ENCODE measurements around the gene PLA1A. TPM values are rescaled to one million over a fixed set of nuclear protein-coding genes. Genes with fewer than 3 reads are reported as not detected.
"Not testable (repeated sequence)": the region's sequence is repeated elsewhere in the genome, so short reads cannot be mapped to it uniquely, and the experiment has no call there.

PLA1A gene
- total and polyA plus RNA-seq, 2 experiments from 2014 or later: not detected

DNA sequence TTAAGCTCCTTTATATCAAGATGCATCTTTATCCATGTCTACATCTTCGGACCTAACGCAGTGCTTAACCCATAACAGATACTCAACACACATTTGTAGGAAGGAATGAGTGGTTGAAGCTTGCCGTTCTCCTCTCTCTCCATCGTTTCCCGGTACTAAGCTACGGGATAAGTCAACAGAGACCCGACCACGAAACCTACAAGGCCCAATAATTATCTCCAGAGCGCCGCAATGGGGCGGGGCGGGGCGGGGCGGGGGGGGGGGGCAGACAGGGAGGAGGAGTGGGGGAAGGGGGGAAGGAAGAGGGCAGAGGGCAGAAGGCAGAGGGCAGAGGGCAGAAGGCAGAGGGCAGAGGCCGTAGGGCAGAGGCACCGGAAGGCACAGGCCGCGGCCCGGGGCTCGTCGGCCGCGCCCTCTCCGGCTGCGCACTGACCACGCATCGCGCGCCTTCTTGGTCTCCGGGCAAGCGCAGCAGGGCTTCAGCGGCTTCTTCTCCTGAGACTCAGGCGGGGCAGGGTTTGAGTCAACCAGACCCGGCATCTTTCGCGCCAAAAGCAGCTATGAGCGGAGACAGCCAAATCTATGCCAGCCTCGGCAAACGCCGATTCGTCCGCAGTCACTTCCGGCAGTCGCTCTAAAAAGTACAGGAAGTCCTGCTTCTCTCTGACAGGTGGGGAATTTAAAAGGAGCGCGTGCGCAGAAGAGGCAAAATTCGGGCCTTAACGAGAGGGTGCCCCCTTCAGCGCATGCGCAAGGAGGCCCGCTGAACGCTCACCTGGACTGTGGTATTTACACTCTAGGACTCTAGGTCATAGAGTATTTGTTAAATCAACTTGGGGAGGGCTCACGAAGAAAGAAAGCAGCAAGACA lies 79.3 kb downstream of the PLA1A start, which contains the start of gene COX17:
Gene COX17 (minus strand): TSS at position 636 of the 870 bp plus-strand sequence. CDS start 96 bp downstream, at position 540.
- WGBS, 2 experiments (ENCODE audit: low coverage in 1 of 2, low lambda C conversion rate in 2 of 2, missing lambda C conversion rate in 2 of 2): 1% methylated on average over 47 to 53 of the region's 54 CpGs
- H4K20me1 ChIP-seq (ENCODE audit: insufficient read depth): no peaks in the 10 kb centered on the region
- no peaks in the 10 kb centered on the region for H3F3A ChIP-seq (ENCODE audit: insufficient read depth)
- H3K4me3 ChIP-seq: peak within 1 kb of the TSS; percentile 80
- in situ Hi-C loops (cut with MboI): loop anchor here (25.0 kb wide), 1 partner anchor 790 kb away; no protein-coding TSS in a partner anchor
- H3K9me2 ChIP-seq (ENCODE audit: insufficient read depth): no peaks in the 10 kb centered on the region
- peak within 1 kb of the TSS; percentile 79 for H3K9ac ChIP-seq
- H3K4me2 ChIP-seq (ENCODE audit: unreplicated experiment): peak within 1 kb of the TSS; percentile 93
- H3K9me3 ChIP-seq (ENCODE audit: low read depth): no peaks in the 10 kb centered on the region
- TF ChIP-seq EZH2 (IDR thresholded peaks at IDR 0.05; ENCODE audit: insufficient read depth, poor library complexity, severe bottlenecking) (no peak), EZH2phosphoT487 (IDR thresholded peaks at IDR 0.05; ENCODE audit: insufficient read depth, low read depth) (no peak)
- peak within 1 kb of the TSS; percentile 94 for H2AFZ ChIP-seq
- peak within 1 kb of the TSS; percentile 37 for H3K27ac ChIP-seq
- DNase-seq: peak; percentile 96
- H3K4me1 ChIP-seq (ENCODE audit: insufficient read depth): peaks cover 14% of the 10 kb centered on the region
- no peaks in the 10 kb centered on the region for H3K27me3 ChIP-seq (replicated peaks; ENCODE audit: insufficient read depth)
- H3K36me3 ChIP-seq (ENCODE audit: low read depth): no peaks in the 10 kb centered on the region
- H3K79me2 ChIP-seq (ENCODE audit: insufficient read depth): peaks cover 19% of the 10 kb centered on the region

- peaks cover 19% of the 10 kb centered on the region for H3K79me2 ChIP-seq (ENCODE audit: insufficient read depth)
- H3K9ac ChIP-seq: peak overlapping the region; percentile 79
- H3K36me3 ChIP-seq (ENCODE audit: low read depth): no peaks in the 10 kb centered on the region
- WGBS, 2 experiments (ENCODE audit: low coverage in 1 of 2, low lambda C conversion rate in 2 of 2, missing lambda C conversion rate in 2 of 2): 15 to 18% methylated on average over 6 of the region's 6 CpGs
- peak overlapping the region; percentile 93 for H3K4me2 ChIP-seq (ENCODE audit: unreplicated experiment)
- DNase-seq: no peak
- H3K9me3 ChIP-seq (ENCODE audit: low read depth): no peaks in the 10 kb centered on the region
- H3K4me1 ChIP-seq (ENCODE audit: insufficient read depth): peaks cover 14% of the 10 kb centered on the region
- H3K27ac ChIP-seq: 0 out of 2 replicates have a peak overlapping the region, but pooled peaks have one; percentile 23
- H3K4me3 ChIP-seq: peak overlapping the region; percentile 80
- in situ Hi-C loops (cut with MboI): loop anchor here (25.0 kb wide), 1 partner anchor 790 kb away; no protein-coding TSS in a partner anchor
- TF ChIP-seq EZH2 (IDR thresholded peaks at IDR 0.05; ENCODE audit: insufficient read depth, poor library complexity, severe bottlenecking) (no peak), EZH2phosphoT487 (IDR thresholded peaks at IDR 0.05; ENCODE audit: insufficient read depth, low read depth) (no peak)
- H3K27me3 ChIP-seq (replicated peaks; ENCODE audit: insufficient read depth): no peaks in the 10 kb centered on the region
- H3K9me2 ChIP-seq (ENCODE audit: insufficient read depth): no peaks in the 10 kb centered on the region
- peak overlapping the region; percentile 94 for H2AFZ ChIP-seq
- no peaks in the 10 kb centered on the region for H4K20me1 ChIP-seq (ENCODE audit: insufficient read depth)
- no peaks in the 10 kb centered on the region for H3F3A ChIP-seq (ENCODE audit: insufficient read depth)
Observed at GRCh38 chr3:119677641-119677934, 79.9 kb downstream of the PLA1A start.

DNA sequence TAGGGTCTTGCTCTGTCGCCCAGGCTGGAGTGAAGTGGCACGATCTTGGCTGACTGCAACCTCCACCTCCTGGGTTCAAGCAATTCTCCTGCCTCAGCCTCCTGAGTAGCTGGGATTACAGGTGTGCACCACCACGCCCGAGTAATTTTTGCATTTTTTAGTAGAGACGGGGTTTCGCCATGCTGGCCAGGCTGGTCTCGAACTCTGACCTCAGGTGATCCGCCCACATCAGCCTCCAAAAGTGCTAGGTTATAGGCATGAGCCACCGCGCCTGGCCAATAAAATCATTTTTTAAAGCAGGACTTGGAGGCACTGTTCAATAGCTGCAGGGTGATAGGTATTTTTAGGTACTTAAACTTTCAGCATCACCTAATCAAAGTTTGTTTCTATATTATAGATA lies 80.5 kb downstream of the PLA1A start:
- not testable (repeated sequence) for H3F3A ChIP-seq (ENCODE audit: insufficient read depth); H3K9me3 ChIP-seq (ENCODE audit: low read depth); H3K4me2 ChIP-seq (ENCODE audit: unreplicated experiment); H3K27me3 ChIP-seq (replicated peaks; ENCODE audit: insufficient read depth); H3K36me3 ChIP-seq (ENCODE audit: low read depth); H4K20me1 ChIP-seq (ENCODE audit: insufficient read depth); H3K27ac ChIP-seq; DNase-seq; H3K9me2 ChIP-seq (ENCODE audit: insufficient read depth); H2AFZ ChIP-seq; H3K4me3 ChIP-seq; H3K9ac ChIP-seq
- peaks cover 14% of the 10 kb centered on the region for H3K4me1 ChIP-seq (ENCODE audit: insufficient read depth)
- H3K79me2 ChIP-seq (ENCODE audit: insufficient read depth): peaks cover 19% of the 10 kb centered on the region
- in situ Hi-C loops (cut with MboI): loop anchor here (25.0 kb wide), 1 partner anchor 791 kb away; no protein-coding TSS in a partner anchor
- 96% methylated on average over 10 of the region's 10 CpGs for WGBS, 2 experiments (ENCODE audit: low coverage in 1 of 2, low lambda C conversion rate in 2 of 2, missing lambda C conversion rate in 2 of 2)

Other genes starting within 250 kb of the PLA1A start
- gene TMEM39A, start 134.3 kb upstream of the PLA1A start, total RNA-seq (2014; rRNA removed; shearing (Covaris generic)): 78.8 and 105 TPM in 2 replicates
- gene TMEM39A, start 134.3 kb upstream of the PLA1A start, polyA plus RNA-seq (2016; fragmentation: Nextera tagmentation; extraction: Ambion mirVana): 37.9 and 41.1 TPM in 2 replicates
- gene POGLUT1, start 128.9 kb upstream of the PLA1A start, total RNA-seq (2014; rRNA removed; shearing (Covaris generic)): 10.9 and 20.8 TPM in 2 replicates
- 18.7 and 24.5 TPM in 2 replicates for gene POGLUT1, start 128.9 kb upstream of the PLA1A start, polyA plus RNA-seq (2016; fragmentation: Nextera tagmentation; extraction: Ambion mirVana)
- gene TIMMDC1, start 99.3 kb upstream of the PLA1A start, total RNA-seq (2014; rRNA removed; shearing (Covaris generic)): 45.3 and 54.3 TPM in 2 replicates
- gene TIMMDC1, start 99.3 kb upstream of the PLA1A start, polyA plus RNA-seq (2016; fragmentation: Nextera tagmentation; extraction: Ambion mirVana): 160 and 163 TPM in 2 replicates
- gene CD80, start 38.3 kb upstream of the PLA1A start, total RNA-seq (2014; rRNA removed; shearing (Covaris generic)): not detected in 2 replicates
- 0.08 TPM in 1 of 2 replicates, not detected in the other for gene CD80, start 38.3 kb upstream of the PLA1A start, polyA plus RNA-seq (2016; fragmentation: Nextera tagmentation; extraction: Ambion mirVana)
- 2.1 and 6.6 TPM in 2 replicates for gene ADPRH, start 18.4 kb upstream of the PLA1A start, total RNA-seq (2014; rRNA removed; shearing (Covaris generic))
- 1.7 and 2.3 TPM in 2 replicates for gene ADPRH, start 18.4 kb upstream of the PLA1A start, polyA plus RNA-seq (2016; fragmentation: Nextera tagmentation; extraction: Ambion mirVana)
- gene POPDC2, start 62.7 kb downstream of the PLA1A start, total RNA-seq (2014; rRNA removed; shearing (Covaris generic)): not detected in 2 replicates
- gene POPDC2, start 62.7 kb downstream of the PLA1A start, polyA plus RNA-seq (2016; fragmentation: Nextera tagmentation; extraction: Ambion mirVana): 0.74 and 1.2 TPM in 2 replicates
- 7.0 and 27.7 TPM in 2 replicates for gene COX17, start 79.5 kb downstream of the PLA1A start, total RNA-seq (2014; rRNA removed; shearing (Covaris generic))
- gene COX17, start 79.5 kb downstream of the PLA1A start, polyA plus RNA-seq (2016; fragmentation: Nextera tagmentation; extraction: Ambion mirVana): 53.3 and 56.7 TPM in 2 replicates
- gene CFAP91, start 105.1 kb downstream of the PLA1A start, total RNA-seq (2014; rRNA removed; shearing (Covaris generic)): not detected in 2 replicates
- not detected in 2 replicates for gene CFAP91, start 105.1 kb downstream of the PLA1A start, polyA plus RNA-seq (2016; fragmentation: Nextera tagmentation; extraction: Ambion mirVana)
- gene NR1I2, start 184.2 kb downstream of the PLA1A start, total RNA-seq (2014; rRNA removed; shearing (Covaris generic)): not detected in 2 replicates
- gene NR1I2, start 184.2 kb downstream of the PLA1A start, polyA plus RNA-seq (2016; fragmentation: Nextera tagmentation; extraction: Ambion mirVana): 0.06 TPM in 1 of 2 replicates, not detected in the other

Data from GM23248 (cell line).